ENCODE results near the gene DPEP2NB. TPM values are rescaled to one million over a fixed set of nuclear protein-coding genes. Genes with fewer than 3 reads are reported as not detected.

DPEP2NB gene
- total RNA-seq, 1 donor from 2014 or later, result not detected

- H3K27ac Mint-ChIP-seq, result no peak overlapping the region
- no peaks in the 10 kb centered on the region for H3K4me1 Mint-ChIP-seq (ENCODE audit: low read depth)
- no peaks in the 10 kb centered on the region for H3K9me3 Mint-ChIP-seq (ENCODE audit: low read depth)
- DNase-seq (ENCODE audit: low spot score, unreplicated experiment), result no peak
- H3K36me3 Mint-ChIP-seq (ENCODE audit: insufficient read depth), result peaks cover 11% of the 10 kb centered on the region
- TF ChIP-seq CTCF (IDR thresholded peaks at IDR 0.05; ENCODE audit: unreplicated experiment), result no peak
- no peak overlapping the region for H3K4me3 Mint-ChIP-seq (ENCODE audit: low read depth)
- H3K27me3 Mint-ChIP-seq, result no peaks in the 10 kb centered on the region
Observed at GRCh38 chr16:68055395-68055794, 39.7 kb upstream of the DPEP2NB start.

- H3K9me3 Mint-ChIP-seq (ENCODE audit: low read depth), result no peaks in the 10 kb centered on the region
- TF ChIP-seq CTCF (IDR thresholded peaks at IDR 0.05; ENCODE audit: unreplicated experiment), result no peak
- no peaks in the 10 kb centered on the region for H3K27me3 Mint-ChIP-seq
- no peak overlapping the region for H3K27ac Mint-ChIP-seq
- no peak overlapping the region for H3K4me3 Mint-ChIP-seq (ENCODE audit: low read depth)
- no peaks in the 10 kb centered on the region for H3K4me1 Mint-ChIP-seq (ENCODE audit: low read depth)
- DNase-seq (ENCODE audit: low spot score, unreplicated experiment), result no peak
- peaks cover 8% of the 10 kb centered on the region for H3K36me3 Mint-ChIP-seq (ENCODE audit: insufficient read depth)
Observed at GRCh38 chr16:68049449-68049848, 33.7 kb upstream of the DPEP2NB start.

- Mint-ChIP-seq H3K36me3 (ENCODE audit: insufficient read depth) (peaks cover 3% of the 10 kb centered on the region), H3K4me3 (ENCODE audit: low read depth) (no peak overlapping the region), H3K27me3 (no peaks in the 10 kb centered on the region), H3K4me1 (ENCODE audit: low read depth) (no peaks in the 10 kb centered on the region), H3K9me3 (ENCODE audit: low read depth) (no peaks in the 10 kb centered on the region), H3K27ac (no peak overlapping the region)
- DNase-seq (ENCODE audit: low spot score, unreplicated experiment), result no peak
- no peak for TF ChIP-seq CTCF (IDR thresholded peaks at IDR 0.05; ENCODE audit: unreplicated experiment)
Observed at GRCh38 chr16:68047987-68048386, 32.3 kb upstream of the DPEP2NB start.

- Mint-ChIP-seq H3K9me3 (ENCODE audit: low read depth) (no peaks in the 10 kb centered on the region), H3K4me1 (ENCODE audit: low read depth) (no peaks in the 10 kb centered on the region), H3K36me3 (ENCODE audit: insufficient read depth) (peaks cover 3% of the 10 kb centered on the region), H3K27me3 (no peaks in the 10 kb centered on the region), H3K4me3 (ENCODE audit: low read depth) (no peak overlapping the region), H3K27ac (no peak overlapping the region)
- no peak for TF ChIP-seq CTCF (IDR thresholded peaks at IDR 0.05; ENCODE audit: unreplicated experiment)
- no peak for DNase-seq (ENCODE audit: low spot score, unreplicated experiment)
Observed at GRCh38 chr16:68046106-68046505, 30.4 kb upstream of the DPEP2NB start.

GRCh38 chr16:68041783-68042182 is 26.1 kb upstream of the DPEP2NB start:
- no peak for DNase-seq (ENCODE audit: low spot score, unreplicated experiment)
- Mint-ChIP-seq H3K4me3 (ENCODE audit: low read depth) (no peak overlapping the region), H3K9me3 (ENCODE audit: low read depth) (no peaks in the 10 kb centered on the region), H3K36me3 (ENCODE audit: insufficient read depth) (peaks cover 8% of the 10 kb centered on the region), H3K4me1 (ENCODE audit: low read depth) (no peaks in the 10 kb centered on the region), H3K27ac (no peak overlapping the region), H3K27me3 (no peaks in the 10 kb centered on the region)
- no peak for TF ChIP-seq CTCF (IDR thresholded peaks at IDR 0.05; ENCODE audit: unreplicated experiment)
